PFSK-1 (cell line): ENCODE results near the gene BTBD9.

Source experiments
- FOXP2 ChIP-seq: optimal IDR thresholded peaks from 2 replicates; pipeline ENCODE3; 2011; ENCODE audit warnings: borderline replicate concordance, control low read depth, inconsistent platforms; ENCODE audit not compliant: insufficient read depth; ENCODE audit errors: extremely low read length, extremely low read depth
- POLR2AphosphoS5 ChIP-seq: IDR thresholded peaks from 2 replicates; pipeline ENCODE4 v1.6.1; 2012; ENCODE audit warnings: low read depth, mild to moderate bottlenecking, control low read depth, low read length, moderate library complexity
- SIN3A ChIP-seq: IDR thresholded peaks from 2 replicates; pipeline ENCODE4 v1.6.1; 2012; ENCODE audit warnings: mild to moderate bottlenecking, low read length, moderate library complexity, borderline replicate concordance; ENCODE audit not compliant: insufficient read depth
- TAF1 ChIP-seq: IDR thresholded peaks from 2 replicates; pipeline ENCODE4 v1.6.1; 2012; ENCODE audit warnings: low read length, control low read depth, borderline replicate concordance; ENCODE audit not compliant: insufficient read depth
- TF ChIP-seq, protein P1 (sequence below), 2 experiments: IDR thresholded peaks; 2 replicates each; pipeline versions ENCODE4 v1.6.1 to v1.8.0; 2011 to 2012; ENCODE audit warnings: low read depth in 2 of 2, low read length in 2 of 2, control low read depth in 1 of 2, inconsistent platforms in 1 of 2, mild to moderate bottlenecking in 1 of 2, moderate library complexity in 1 of 2; ENCODE audit not compliant: insufficient read depth in 1 of 2

GRCh38 chr6:38639498-38640215 lies at the start of gene BTBD9:
- TF ChIP-seq POLR2AphosphoS5 (no peak; the same call in 1 of the 2 replicates), SIN3A (no peak), TAF1 (no peak), FOXP2 (peak; percentile 23)
- TF ChIP-seq, protein P1, sequence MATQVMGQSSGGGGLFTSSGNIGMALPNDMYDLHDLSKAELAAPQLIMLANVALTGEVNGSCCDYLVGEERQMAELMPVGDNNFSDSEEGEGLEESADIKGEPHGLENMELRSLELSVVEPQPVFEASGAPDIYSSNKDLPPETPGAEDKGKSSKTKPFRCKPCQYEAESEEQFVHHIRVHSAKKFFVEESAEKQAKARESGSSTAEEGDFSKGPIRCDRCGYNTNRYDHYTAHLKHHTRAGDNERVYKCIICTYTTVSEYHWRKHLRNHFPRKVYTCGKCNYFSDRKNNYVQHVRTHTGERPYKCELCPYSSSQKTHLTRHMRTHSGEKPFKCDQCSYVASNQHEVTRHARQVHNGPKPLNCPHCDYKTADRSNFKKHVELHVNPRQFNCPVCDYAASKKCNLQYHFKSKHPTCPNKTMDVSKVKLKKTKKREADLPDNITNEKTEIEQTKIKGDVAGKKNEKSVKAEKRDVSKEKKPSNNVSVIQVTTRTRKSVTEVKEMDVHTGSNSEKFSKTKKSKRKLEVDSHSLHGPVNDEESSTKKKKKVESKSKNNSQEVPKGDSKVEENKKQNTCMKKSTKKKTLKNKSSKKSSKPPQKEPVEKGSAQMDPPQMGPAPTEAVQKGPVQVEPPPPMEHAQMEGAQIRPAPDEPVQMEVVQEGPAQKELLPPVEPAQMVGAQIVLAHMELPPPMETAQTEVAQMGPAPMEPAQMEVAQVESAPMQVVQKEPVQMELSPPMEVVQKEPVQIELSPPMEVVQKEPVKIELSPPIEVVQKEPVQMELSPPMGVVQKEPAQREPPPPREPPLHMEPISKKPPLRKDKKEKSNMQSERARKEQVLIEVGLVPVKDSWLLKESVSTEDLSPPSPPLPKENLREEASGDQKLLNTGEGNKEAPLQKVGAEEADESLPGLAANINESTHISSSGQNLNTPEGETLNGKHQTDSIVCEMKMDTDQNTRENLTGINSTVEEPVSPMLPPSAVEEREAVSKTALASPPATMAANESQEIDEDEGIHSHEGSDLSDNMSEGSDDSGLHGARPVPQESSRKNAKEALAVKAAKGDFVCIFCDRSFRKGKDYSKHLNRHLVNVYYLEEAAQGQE (IDR thresholded peaks at IDR 0.05; ENCODE audit: insufficient read depth in 1 of 2, low read depth in 2 of 2, low read length in 2 of 2) = no peak
